SH-SY5Y (cell line): Measurements from ENCODE around the gene CUL1.

Experiments
- GATA2 ChIP-seq: IDR thresholded peaks from 2 replicates; pipeline ENCODE4 v1.6.1; 2011; ENCODE audit warnings: mild to moderate bottlenecking, low read depth, low read length
- GATA3 ChIP-seq: IDR thresholded peaks from 2 replicates; pipeline ENCODE4 v1.6.1; 2011; ENCODE audit warnings: low read depth, mild to moderate bottlenecking, low read length, moderate library complexity

Gene CUL1

GRCh38 chr7:148750442-148751355 lies 52.0 kb downstream of the CUL1 start:
- no peak for TF ChIP-seq GATA2
- no peak for TF ChIP-seq GATA3

DNA sequence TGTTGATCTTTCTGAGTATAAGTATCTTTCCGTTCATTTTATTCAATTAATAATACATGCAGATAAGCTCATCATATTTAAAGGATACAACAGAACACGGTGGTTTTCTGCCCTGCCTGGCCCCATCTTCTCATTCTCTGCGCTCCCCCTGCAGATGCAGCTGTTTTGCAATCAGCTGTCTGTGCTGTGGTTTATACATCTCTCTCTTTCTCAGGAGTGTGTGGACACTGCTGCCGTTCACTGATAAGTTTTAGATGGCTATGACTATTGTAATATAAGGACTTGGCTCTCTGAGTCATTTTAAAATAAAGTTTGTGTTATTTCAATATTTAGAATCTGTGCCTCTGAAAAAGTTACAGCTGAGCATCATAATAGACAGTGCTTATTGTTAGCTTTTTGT lies 54.5 kb downstream of the CUL1 start:
- TF ChIP-seq GATA3 (no peak), GATA2 (no peak)

GRCh38 chr7:148754912-148755311 lies 56.2 kb downstream of the CUL1 start:
- TF ChIP-seq GATA2 (no peak), GATA3 (no peak)

DNA sequence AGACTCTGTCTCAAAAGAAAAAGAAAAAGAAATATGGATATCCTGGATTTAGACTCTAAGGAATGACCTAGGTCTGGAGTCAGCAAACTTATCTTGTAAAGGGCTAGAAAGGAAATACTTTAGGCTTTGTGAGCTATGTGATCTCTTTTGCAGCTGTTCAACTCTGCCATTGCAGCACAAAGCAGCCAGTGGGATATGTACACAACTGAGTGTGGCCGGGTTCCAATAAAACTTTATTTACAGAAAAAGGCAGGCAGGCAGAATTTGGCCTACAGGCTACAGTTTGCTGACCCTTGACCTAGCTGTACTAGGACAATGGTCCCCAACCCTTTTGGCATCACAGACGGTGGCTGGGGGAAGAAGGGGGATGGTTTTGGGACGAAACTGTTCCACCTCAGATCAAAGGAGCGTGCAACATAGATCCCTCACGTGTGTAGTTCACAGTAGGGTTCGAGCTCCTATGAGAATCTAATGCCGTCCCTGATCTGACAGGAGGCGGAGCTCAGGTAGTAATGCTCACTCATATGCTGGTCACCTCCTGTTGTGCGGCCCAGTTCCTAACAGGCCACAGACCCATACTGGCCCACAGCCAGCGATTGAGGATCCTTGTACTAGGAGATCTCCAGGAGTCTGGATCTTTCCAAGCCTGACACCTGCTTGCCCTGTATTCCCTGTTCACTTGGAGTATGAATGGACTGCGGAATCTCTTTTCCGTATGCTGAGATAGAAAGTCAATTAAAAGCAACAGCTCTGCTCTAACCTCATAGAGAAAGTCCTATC lies 63.0 kb downstream of the CUL1 start:
- TF ChIP-seq GATA2 (no peak), GATA3 (no peak)

- TF ChIP-seq GATA3, result no peak
- no peak for TF ChIP-seq GATA2
These were observed 64.9 kb downstream of the CUL1 start for GRCh38 chr7:148763622-148764021.

- TF ChIP-seq GATA2, result no peak
- TF ChIP-seq GATA3, result no peak
These were observed 71.3 kb downstream of the CUL1 start for GRCh38 chr7:148770004-148770403.

GRCh38 chr7:148772297-148773089 lies 73.8 kb downstream of the CUL1 start:
- TF ChIP-seq GATA2 (no peak), GATA3 (no peak)

DNA sequence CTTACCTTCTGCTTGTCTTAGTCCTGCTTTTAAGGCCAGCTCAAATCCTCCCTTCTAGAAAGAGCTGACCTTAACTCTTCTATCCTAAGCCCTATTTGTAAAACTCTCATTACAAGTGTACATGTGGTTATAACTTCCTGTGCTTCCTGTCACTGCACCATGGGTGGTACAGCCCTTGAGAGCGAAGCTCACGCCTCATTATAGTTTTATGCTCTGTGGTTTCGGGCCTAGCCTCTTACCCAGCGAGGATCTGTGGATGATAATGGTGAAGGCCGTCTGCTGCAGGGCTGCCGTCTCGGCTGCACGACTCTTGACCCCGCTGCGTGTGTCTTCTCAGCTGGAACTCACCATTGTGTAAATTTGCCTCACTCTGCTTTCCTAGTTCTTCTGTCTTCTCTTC lies 74.6 kb downstream of the CUL1 start:
- TF ChIP-seq GATA3, result no peak
- TF ChIP-seq GATA2, result no peak

DNA sequence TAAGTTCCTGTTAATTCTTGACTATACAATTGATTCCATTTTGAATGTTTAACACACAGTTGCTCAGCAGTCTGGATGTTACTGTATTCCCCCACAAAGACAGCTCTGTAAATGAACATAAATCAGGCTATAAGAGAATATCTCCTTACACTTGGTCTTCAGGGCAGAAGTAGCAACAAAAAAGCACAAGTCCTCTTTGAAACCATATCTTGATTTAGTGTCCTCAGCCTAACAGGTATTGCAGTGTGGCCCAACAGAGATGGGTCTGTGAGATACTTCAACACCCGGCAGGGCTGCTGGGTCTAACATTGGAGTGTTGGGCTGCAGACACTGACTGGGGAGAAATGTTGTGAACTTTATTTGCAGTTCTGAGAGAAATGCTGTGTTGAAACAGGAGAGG lies 75.8 kb downstream of the CUL1 start:
- TF ChIP-seq GATA3 (no peak), GATA2 (no peak)

DNA sequence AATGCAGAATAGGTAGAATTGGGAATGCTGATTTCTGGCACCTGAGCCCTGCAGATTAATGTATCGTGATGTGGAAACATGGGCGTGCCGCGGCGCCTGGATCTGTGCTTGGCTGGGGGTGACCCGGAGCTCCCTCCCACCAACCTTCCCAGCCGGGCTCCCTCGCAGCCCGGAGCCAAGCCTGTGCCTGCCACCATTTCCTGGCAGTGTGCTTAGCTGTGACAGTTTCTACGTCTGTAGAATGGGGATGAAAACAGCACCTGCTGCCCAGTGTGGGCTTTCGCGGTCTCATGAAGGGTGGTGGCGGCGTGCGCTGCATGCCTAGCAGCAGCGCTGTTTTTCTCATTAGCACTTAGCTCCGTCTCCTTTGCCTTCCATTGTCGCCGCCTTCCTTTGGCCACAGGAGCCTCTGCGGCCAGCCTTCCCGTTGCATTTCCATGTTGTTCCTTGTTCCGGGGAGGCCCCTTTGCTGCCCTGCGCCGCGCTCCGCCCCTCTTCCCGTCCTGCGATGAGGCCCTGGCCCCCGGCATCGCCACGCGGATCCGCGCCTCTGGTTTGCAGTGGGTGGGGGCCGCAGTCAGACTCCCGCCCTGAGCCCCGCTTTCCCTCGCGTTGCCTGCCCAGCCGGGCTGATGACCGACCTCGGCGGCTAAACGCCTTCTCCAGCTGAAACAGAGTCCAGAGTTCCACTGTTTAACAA lies 84.2 kb downstream of the CUL1 start:
- TF ChIP-seq GATA2 (no peak), GATA3 (no peak)

DNA sequence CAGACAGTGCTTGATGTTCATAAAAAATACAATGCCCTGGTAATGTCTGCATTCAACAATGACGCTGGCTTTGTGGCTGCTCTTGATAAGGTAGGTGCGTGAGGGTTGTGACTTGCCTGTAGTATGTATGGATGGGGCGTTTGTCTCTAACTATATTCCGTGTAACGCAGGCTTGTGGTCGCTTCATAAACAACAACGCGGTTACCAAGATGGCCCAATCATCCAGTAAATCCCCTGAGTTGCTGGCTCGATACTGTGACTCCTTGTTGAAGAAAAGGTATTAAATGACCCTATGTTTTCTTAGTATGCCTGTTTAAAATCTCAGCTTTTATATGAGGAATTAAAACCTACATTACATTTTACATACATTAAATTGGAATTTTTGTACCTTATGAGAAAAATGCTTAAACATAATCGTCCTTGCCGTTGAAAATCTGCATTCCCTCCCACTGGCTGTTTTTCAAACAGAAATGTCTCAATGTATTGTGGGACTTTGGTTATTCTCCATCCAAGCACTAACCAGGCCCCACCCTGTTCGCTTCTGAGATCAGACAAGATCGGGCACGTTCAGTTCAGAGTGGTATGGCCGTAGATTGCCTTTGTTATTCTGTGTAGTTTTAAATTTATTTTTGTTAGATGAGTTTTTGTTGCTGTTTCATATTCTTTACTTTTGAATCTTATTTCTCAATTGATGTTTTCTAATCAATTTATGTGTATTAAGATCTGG lies 85.3 kb downstream of the CUL1 start:
- TF ChIP-seq GATA2 (no peak), GATA3 (no peak)

GRCh38 chr7:148787571-148788295 lies 89.0 kb downstream of the CUL1 start:
- TF ChIP-seq GATA3 (no peak), GATA2 (no peak)
